PC-3 (cell line): Measurements from ENCODE around the gene HNRNPH3.

Experiments used
- CTCF ChIP-seq: fragments of 300-600 bp; sonication (generic); conservative IDR thresholded peaks from 2 replicates; pipeline ENCODE4 v1.5.1; 2017; ENCODE audit warnings: antibody characterized with exemption, low read depth, mild to moderate bottlenecking, low read length
- EZH2phosphoT487 ChIP-seq: fragments of 300-600 bp; sonication (generic); IDR thresholded peaks from 2 replicates; pipeline ENCODE4 v1.6.1; 2018; ENCODE audit warnings: mild to moderate bottlenecking, antibody characterized with exemption, low read length, borderline replicate concordance

GRCh38 chr10:68305854-68306253, 26.0 kb upstream of the HNRNPH3 start:
- TF ChIP-seq EZH2phosphoT487 (no peak), CTCF (no peak)
